Stimulated activated CD8-positive, alpha-beta memory T cell treated with anti-CD3 and anti-CD28 coated beads, Interleukin-4, amount 100 ng/mL, for 24 hours (primary cell): ENCODE measurements around the gene ADCY5.

Experiments
- DNase-seq: peaks from one replicate; pipeline ENCODE4 v3.0.0-alpha.2; 2020; ENCODE audit warnings: low read depth

ADCY5 gene

GRCh38 chr3:123386477-123387040, 62.3 kb downstream of the ADCY5 start:
- DNase-seq, result no peak

GRCh38 chr3:123385981-123386380, 62.9 kb downstream of the ADCY5 start:
- no peak for DNase-seq

DNA sequence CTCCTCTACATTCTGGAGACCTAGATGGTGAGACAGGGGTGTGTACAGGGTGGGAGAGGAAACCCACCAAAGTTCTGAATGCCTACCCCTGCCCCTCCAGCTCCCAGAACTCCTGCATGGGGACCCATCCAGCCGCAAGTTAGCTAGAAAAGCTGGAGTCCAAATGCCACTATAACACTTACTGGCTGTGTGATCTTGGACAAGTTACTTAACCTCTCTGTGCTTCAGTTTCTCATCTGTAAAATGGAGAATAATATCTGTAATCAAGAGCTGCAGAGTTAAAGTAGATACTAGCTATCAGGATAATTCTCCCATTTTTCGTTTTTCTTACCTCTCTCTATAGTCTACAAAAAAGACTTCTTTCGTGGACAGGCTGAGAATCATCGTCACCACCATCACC, 63.4 kb downstream of the ADCY5 start:
- DNase-seq, result no peak

DNA sequence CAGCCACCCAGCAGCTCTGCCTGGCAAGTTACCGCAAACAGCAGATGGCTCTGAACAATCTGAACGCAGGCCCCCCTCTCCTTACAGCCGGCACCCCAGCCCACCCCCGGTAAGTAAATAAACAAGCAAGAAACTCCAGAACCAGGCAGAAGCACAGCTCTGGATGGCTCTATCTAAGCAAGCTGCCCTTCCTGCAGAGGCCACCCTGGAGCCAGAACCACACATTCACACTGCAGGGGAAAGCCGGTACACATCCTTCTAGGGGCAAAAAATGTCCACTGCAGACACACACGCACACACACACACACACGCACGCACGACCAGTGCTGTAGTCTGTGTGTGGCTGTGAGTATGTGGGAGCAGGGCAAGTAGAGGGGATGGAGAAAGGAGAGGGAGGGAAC, 63.9 kb downstream of the ADCY5 start:
- DNase-seq, result no peak

GRCh38 chr3:123384256-123384655, 64.6 kb downstream of the ADCY5 start:
- DNase-seq, result no peak

GRCh38 chr3:123383091-123384053, 65.5 kb downstream of the ADCY5 start:
- DNase-seq, result no peak

DNA sequence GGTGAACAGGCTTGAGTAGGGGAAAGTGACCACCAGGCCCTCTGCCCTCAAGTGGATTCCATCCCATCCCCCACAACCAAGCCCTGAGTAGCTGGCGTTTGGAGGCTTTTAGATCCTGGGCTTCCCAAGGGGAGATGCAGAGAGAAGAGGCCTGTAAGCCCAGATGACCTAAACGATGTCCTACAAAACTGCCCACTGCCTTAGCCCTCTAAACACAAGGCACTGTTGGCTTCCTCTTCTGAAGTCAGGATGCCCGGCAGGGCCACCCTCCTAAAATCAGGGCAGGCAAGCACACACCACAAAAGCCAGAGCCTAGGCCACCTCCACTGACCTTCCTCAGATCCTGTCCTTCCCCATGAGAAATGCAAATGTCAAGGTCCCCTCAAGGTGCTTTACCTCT, 68.6 kb downstream of the ADCY5 start:
- DNase-seq, result no peak

DNA sequence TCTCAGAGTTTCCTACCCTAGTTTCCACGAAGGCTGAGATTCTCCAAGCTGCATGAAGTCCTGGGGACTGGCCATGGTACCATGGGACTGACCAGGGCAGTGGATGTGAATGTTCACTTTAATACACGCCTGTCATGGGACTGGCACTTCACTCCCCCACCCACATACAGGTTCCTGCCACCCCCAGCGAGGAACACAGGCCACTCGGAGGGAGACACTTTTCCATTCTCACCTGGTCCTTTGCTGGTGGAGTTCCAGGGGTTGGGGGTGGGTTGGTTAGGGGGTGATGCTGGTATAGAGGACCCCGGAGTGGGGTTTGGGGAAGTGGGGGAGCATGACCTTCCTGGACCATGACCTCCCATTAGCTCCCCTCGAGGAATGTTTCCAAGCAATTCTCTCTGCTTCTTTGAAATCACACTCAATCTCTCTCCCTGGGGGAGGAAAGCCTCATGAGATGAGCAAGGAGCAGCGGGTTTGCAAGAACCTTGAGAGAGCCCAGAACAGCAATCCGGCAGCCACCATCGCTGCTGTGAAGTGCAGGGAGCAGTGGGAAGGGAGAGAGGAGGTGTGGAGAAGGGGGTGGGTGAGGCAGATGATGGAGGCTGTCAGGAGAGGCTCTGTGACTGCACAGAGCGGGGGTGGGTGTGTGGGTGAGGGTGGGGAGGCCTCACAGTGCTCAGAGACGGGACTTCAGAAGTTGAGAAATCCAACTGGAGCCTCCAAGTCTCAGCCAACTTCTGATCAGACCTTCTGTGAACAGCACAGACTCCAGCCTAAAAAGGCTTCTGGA, 69.7 kb downstream of the ADCY5 start:
- no peak for DNase-seq

GRCh38 chr3:123378409-123378915, 70.4 kb downstream of the ADCY5 start:
- DNase-seq, result no peak

DNA sequence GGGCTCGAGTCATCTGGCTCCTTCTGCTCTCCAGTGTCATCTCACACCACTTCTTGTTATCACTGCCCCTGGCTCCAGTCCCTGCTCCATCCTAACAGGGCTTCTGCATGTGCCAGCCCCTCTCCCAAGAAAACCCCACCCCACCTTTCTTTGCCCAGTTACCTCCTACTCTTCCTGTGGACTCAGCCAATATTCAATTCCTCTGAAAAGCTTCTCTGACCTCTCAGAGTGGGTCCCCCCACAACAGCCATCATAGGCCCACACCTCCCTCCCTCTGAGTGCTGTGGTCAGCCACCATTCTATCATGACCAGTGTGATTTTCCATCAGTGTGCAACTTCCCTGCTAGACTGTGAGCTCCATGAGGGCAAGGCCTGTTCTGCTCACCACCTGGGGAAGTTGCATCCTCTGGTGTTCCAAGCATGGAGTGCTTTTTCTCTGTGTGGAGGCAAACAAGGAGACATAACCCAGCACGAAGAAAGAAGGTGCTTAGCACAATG, 71.6 kb downstream of the ADCY5 start:
- no peak for DNase-seq

- DNase-seq, result no peak
Observed at GRCh38 chr3:123376451-123377242, 72.2 kb downstream of the ADCY5 start.

DNA sequence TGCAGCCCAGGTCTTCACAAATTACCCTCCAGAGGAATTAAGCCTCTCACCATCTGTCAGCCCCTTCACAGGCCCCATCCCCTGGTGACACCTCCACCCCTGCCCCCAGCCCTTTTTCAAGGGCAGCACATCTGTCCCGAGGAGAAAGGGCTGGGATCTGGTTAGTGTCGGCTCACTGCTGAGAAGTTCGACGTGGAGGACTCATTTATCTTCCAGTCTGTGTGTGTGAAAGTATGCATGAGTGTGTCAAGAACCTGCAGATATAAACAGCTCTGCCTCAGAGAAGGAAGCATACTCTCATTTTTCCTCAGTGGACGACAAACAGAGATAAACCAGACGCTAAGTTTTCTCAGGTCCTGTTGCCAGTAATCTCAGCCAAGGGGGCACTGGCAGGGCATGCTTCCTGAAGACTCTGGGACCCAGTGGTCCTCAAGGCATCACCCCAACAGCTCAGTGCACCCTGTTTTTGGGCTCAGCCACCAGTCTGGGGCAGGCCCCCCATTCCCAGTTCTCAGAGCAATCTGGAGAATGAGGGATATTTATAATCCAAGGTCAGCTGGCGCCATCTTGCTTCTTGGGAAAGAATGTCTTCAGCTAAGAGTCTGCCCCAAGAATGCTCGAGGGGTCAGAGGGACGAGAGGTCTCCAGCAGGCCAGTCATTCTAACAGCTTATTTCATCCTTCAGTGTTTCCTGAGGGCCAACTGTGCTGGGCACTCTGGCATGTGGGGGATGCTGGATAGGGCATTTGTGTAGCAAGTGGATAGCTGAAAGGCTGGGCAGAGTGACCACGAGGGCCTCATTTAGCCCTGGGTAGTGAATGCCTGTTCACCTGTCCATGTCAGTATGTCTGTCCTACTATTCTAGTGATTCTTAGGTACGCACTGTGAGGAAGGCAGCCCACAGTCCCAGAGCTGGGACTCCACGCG, 73.6 kb downstream of the ADCY5 start:
- DNase-seq, result no peak

- no peak for DNase-seq
Observed at GRCh38 chr3:123374016-123374415, 74.9 kb downstream of the ADCY5 start.

DNA sequence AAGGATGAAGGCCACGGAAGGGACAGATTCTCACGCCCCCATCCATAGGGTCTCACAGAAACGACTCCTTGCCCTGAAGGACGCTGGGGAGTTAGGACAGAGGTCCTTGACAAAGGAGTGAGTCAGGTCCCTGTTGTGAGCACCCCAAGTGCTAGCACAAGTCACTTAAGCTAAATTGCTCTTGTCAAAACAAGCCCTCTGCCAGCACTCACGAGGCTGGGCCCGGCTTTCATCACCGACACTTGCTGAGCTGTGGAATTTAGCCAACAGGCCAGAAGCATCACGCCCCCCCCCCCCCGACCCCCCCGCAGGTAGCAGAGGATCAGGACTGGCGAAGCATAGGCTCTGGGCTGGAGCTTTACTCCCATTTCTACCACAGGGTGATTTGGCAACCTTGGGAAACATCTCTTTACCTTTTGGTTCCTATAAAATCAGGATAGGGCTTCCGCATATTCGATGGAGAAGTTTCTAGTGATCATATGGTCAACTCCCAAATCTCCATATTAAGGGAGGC, 75.4 kb downstream of the ADCY5 start:
- no peak for DNase-seq

DNA sequence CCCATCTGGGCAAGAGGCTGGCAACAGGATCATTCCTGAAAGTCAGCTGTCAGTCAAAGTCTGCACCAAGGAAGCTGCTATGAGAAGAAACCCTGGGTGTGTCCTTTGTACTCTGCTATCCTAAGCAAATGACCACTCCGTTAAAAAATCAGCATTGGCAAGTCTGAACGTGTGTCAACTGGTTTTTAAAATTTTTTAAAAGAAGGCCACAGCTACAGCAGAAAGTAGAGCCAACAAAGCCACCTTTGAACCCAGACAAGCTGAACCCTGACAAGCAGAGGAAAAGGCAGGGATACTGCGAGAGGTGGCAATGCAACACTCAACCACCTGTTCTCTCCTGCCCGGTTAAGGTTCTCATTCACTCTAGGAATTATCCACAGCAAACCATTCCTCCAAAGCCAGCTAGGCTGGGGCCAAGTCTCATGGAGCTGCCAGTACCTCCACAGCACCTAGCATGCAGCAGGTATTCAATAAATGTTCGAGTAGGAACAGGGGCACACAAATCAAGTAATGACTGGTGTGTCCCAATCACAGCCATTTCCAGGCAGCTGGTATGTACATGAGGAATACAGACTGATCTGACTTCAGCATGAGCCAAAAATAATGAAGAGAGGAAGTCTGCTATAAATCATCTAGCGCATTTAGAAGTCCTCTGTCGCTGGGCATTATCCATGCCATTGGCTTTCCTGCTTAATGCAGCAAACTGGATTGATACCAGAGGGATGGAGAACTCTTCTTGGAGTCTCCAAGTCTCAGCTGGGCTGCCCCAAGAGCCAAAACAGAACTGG, 76.0 kb downstream of the ADCY5 start:
- no peak for DNase-seq

GRCh38 chr3:123371859-123372685, 76.8 kb downstream of the ADCY5 start:
- DNase-seq, result no peak

GRCh38 chr3:123371426-123371825, 77.5 kb downstream of the ADCY5 start:
- no peak for DNase-seq

DNA sequence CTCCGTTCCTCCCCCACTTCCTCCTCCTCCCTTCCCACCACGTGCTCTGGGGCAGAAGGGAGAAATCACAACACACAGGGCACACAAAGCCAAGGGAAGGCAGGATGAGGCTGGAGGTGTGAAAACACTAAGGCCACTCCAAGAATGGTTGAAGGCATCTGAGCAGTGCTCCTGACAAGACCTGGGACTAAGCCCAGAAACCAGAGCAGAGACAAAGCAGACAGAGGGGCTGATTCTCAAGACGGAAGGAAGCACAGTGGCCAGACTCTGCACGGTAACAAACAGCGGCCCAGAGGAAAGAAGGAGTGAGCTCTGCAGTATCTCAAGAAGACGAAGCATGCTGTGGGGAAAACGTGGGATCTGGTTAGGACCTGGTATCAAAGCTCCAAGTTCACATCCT, 78.1 kb downstream of the ADCY5 start:
- DNase-seq, result no peak
